CD1c-positive myeloid dendritic cell (primary cell): ENCODE results near the gene UBE2Q2.
"Not testable (repeated sequence)": the region's sequence is repeated elsewhere in the genome, so short reads cannot be mapped to it uniquely, and the experiment has no call there.

Experiments used
- DNase-seq: peaks from one replicate; pipeline ENCODE4 v3.0.0-alpha.2; 2016; ENCODE audit errors: extremely low spot score

The UBE2Q2 gene

GRCh38 chr15:75864213-75865059 is 21.2 kb downstream of the UBE2Q2 start:
- no peak for DNase-seq

DNA sequence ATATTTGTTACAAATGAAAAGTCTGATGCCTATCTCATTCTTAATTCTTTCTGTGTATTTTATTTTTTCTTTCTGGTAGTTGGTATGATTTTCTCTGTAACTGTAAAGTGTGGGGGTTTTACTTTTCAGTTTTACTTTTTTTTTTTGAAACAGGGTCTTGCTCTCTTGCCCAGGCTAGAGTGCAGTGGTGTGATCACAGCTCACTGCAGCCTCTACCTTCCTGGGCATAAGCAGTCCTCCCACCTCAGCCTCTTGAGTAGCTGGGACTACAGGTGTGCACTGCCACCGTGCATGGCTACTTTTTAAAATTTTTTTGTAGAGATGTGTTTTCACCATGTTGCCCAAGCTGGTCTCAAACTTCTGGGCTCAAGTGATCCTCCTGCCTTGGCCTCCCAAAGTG is 22.8 kb downstream of the UBE2Q2 start:
- not testable (repeated sequence) for DNase-seq

DNA sequence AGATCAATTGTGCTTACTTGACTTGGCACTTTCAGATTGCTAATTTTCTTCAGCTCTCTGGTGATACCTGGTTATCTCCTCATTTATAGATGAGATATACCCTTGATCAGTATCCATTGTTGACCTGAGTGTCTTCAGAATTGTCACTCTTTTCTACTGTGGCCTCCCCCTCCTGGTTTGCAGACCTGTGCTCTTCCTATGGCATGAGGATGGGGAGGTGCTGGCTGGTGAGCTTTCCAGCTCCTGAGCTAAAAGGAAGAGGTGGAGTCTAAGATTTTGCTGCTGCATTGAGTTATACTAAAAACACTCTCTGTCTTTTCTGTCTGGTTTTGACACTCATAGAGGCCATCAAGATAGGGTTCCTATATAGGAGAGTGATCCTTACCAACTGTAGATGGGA is 23.7 kb downstream of the UBE2Q2 start:
- DNase-seq: no peak

- no peak for DNase-seq
These were observed 24.2 kb downstream of the UBE2Q2 start for GRCh38 chr15:75867449-75867848.

DNA sequence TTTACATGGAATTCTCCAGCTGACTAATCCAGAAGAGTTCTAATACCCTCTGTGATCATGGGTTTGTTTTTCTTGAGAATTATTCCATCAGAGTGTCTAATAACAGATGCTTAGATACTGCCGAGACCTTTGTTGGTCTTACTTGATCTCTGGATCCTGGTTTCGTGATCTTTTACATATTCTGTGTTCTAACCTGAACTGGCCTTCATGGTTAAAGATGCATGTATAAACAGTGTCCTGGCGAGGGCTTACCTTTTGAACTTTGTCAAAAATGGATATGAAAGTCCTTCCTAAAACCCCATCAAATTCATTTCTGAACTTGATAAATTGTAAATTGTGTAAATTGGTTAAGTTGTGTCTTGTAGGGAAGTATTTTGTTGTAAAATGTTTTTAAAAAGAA is 24.8 kb downstream of the UBE2Q2 start:
- no peak for DNase-seq

GRCh38 chr15:75869446-75869845 is 26.2 kb downstream of the UBE2Q2 start:
- DNase-seq: no peak

GRCh38 chr15:75871589-75871988 is 28.3 kb downstream of the UBE2Q2 start:
- not testable (repeated sequence) for DNase-seq

DNA sequence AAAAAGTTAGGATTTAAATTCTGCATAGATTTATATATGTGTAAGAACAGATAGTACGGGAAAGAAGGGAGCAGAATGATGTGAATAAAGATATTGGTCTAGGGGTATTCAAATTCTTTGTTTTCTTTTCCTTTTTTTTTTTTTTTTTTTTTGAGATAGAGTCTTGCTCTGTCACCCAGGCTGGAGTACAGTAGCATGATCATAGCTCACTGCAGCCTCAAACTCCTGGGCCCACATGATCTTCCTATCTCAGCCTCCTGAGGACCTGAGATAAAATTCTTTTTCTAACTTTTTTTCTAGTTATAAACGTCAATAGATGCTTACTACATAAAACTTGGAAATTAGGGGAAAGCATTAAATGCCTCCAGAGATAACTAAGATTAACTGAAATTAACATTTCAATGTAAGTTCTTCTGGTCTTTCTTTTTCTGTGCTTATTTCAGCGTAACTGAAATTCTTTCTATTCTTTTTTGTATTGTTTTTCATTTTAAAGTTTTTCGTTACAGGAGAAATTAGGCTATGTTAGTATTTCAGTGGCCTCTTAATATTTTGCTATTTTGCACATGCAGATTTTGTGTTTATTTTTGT is 29.2 kb downstream of the UBE2Q2 start:
- DNase-seq: no peak

GRCh38 chr15:75884041-75884440 is 40.8 kb downstream of the UBE2Q2 start:
- no peak for DNase-seq

DNA sequence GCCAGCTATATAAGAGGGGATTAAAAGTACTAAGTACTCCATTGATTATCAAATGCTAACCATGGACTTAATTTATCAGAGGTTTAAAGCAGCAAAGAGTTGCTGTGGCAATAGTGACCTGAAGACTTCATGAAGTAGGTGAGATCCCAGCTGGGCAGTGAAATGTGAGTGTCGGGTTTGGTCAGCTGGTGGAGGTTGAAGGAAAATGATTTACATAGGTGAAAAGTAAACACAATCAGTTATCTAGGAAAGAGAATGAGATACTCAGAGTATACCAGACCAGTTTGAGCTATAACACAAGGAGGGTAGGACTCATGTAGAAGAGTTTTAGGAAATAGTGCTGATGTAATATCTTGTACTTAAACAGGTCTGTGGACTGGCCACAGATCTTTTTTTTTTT is 43.9 kb downstream of the UBE2Q2 start:
- DNase-seq: no peak

DNA sequence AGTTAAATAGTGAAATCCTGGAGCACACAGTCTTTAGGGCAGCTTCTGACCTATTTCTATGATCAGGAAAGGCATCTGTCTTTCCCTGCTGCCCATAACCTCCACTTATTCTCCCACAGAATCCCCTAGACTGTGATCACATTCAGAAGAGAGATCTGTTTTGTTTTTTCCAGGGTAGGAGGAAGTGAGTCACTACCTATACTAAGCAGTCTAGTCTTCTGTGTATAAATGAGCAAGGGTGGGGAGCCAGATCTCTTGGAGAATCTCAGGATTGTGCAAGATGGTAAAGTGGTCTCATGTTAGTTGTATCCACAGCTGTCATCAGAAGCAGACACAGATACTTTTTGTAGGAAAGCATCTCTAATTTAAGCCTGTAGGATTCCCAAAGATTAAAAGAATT is 48.6 kb downstream of the UBE2Q2 start:
- no peak for DNase-seq

- DNase-seq: no peak
These were observed 52.5 kb downstream of the UBE2Q2 start for GRCh38 chr15:75895731-75896130.

DNA sequence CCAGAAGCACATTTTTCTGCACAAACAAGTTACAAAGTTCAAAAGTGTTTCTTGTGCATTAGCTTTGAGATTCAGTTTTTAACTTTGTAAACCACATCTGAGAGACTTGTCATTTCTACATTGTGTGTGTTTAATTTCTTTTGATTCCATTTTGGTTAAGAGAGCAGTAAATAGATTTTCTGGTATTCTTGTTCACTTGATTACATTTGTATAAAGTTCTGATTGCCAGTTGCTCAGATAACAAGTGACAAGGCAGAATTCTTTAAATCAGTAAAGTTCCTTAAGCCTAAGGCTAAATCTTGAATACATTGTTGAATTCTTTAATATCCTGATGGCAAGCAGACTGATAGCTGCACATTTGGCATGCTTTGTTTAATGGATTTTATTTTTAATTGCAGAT is 57.3 kb downstream of the UBE2Q2 start:
- DNase-seq: no peak

DNA sequence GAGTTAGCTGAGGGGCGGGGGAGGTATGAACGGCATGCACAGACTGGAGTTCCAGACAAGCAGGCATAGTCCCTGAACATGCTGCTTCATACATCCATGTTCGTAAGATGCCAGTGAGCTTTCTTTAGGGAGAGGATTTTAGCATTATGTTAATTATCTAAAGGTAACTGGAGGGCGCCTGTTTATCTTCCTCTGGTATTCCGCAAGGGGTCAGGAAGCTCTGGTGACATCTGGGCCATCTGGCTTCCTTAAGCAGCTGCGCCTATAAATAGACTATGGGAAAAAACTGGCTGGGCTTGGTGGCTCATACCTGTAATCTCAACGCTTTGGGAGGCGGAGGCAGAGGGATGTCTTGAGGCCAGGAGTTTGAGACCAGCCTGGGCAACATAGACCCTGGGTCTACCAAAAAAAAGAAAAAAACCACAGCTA is 58.9 kb downstream of the UBE2Q2 start:
- DNase-seq: no peak

DNA sequence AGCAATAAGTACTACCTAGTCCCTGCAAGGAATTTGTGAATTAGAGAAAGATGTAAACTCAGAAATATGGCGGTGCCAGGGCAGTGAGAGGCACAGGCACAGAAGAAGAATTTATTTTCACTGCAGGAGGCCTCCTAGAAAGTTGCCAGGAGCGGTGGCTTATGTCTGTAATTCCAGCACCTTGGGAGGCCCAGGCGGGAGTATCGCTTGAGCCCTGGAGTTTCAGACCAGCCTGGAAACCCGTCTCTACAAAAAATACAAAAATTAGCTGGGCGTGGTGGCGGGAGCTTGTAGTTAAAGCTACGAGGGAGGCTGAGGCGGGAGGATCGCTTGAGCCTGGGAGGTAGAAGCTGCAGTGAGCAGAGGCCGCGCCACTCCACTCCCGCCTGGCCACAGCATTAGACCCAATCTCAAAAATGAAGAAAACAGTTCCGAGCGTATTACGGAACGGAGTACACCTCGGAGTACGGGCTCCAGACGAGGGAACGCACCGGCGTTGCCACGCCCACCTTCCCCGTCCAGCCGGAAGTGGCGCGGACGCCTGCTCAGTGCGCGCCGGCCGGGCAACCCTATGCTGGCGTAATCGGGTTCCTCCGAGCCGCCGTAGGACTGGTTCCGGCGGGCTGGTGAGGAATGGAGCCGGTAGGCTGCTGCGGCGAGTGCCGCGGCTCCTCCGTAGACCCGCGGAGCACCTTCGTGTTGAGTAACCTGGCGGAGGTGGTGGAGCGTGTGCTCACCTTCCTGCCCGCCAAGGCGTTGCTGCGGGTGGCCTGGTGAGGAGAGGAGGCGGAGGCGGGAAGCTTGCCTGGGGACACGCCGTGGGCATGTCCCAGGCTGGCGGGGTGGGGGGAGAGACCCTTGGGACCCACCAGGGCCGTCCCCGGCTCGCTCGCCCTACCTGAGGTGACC is 60.3 kb downstream of the UBE2Q2 start, which contains the start of gene FBXO22:
Gene FBXO22 (plus strand): TSS at position 548 of the 909 bp plus-strand sequence. CDS start 86 bp downstream, at position 634.
- peak; percentile 96 for DNase-seq

- no peak for DNase-seq
These were observed 62.0 kb downstream of the UBE2Q2 start for GRCh38 chr15:75905231-75905630.

- DNase-seq: not testable (repeated sequence)
These were observed 67.1 kb downstream of the UBE2Q2 start for GRCh38 chr15:75910355-75910754.

GRCh38 chr15:75916978-75917377 is 73.7 kb downstream of the UBE2Q2 start:
- DNase-seq: no peak

DNA sequence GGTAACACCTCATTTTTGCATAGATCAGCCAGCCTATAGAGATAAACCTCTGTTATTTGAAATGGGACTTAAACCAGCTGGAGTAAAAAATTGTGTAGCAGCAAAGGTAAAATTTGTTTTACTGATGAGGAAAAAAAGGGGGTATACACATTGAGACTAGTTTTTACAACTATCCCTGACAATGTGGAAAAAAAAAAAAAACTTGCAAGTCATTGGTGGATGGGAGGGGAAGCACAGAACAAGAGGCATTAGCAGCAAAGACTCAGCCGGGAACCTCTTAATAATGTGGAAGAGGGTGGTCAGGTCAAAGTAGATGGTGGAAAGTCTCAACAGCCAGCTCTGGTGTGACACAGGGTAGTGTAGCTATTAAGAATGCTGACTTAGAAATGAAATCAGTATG is 74.9 kb downstream of the UBE2Q2 start:
- DNase-seq: no peak

GRCh38 chr15:75920079-75920478 is 76.8 kb downstream of the UBE2Q2 start:
- no peak for DNase-seq

GRCh38 chr15:75921732-75922703 is 78.8 kb downstream of the UBE2Q2 start:
- DNase-seq: peak; percentile 21
